Panc1 (cell line): ENCODE results near the gene C1orf159. TPM values are rescaled to one million over a fixed set of nuclear protein-coding genes. Genes with fewer than 3 reads are reported as not detected.
A peak's percentile ranks its signal among the peaks of the same experiment; 100 is the strongest.

ENCODE experiments used
- ATAC-seq: fragments of 200-7000 bp; cut with Tn5 transposase; 2 replicates; pipeline ENCODE4 v1.9.1; 2020; ENCODE audit warnings: mild to moderate bottlenecking, moderate library complexity
- BruUV-seq: library from RNA; stranded (reverse); fragments of 400-500 nt; replicated peaks from 2 replicates; lab custom pipeline; 2021; lab: Mats Ljungman, UMichigan
- CTCF ChIA-PET: fragments of 300-600 bp; sonication (Branson Sonifier 250); formaldehyde crosslinking; loops from one replicate; lab custom pipeline; 2022; ENCODE audit warnings: antibody characterized with exemption; lab: Charles Lee
- POLR2A ChIA-PET: fragments of 300-600 bp; sonication (Branson Sonifier 250); formaldehyde crosslinking; loops from one replicate; lab custom pipeline; 2022; ENCODE audit warnings: antibody characterized with exemption; lab: Charles Lee
- DNase-seq: peaks from one replicate; pipeline ENCODE4 v3.0.0-alpha.2; 2010; ENCODE audit warnings: low read depth, low spot score
- H3K27ac ChIP-seq: 2 replicates; pipeline ENCODE4 v1.5.1; 2011; ENCODE audit warnings: mild to moderate bottlenecking, low read length, inconsistent platforms
- H3K27me3 ChIP-seq: fragments of 200-500 bp; sonication (Bioruptor generic); 2 replicates; pipeline ENCODE4 v1.6.0; 2014; ENCODE audit warnings: low read length, inconsistent platforms; ENCODE audit not compliant: control insufficient read depth, insufficient read depth
- H3K36me3 ChIP-seq: fragments of 200-500 bp; sonication (Bioruptor generic); 2 replicates; pipeline ENCODE4 v1.5.1; 2014; ENCODE audit warnings: inconsistent platforms, mild to moderate bottlenecking, low read length, moderate library complexity; ENCODE audit not compliant: control insufficient read depth, insufficient read depth
- H3K4me1 ChIP-seq: 2 replicates; pipeline ENCODE4 v1.5.1; 2011; ENCODE audit warnings: inconsistent platforms, mild to moderate bottlenecking, low read length, moderate library complexity; ENCODE audit not compliant: control insufficient read depth, insufficient read depth
- H3K4me3 ChIP-seq, 2 experiments: 2 replicates each; pipeline ENCODE4 v1.5.1; 2011 to 2012; ENCODE audit warnings: low read depth in 2 of 2, low read length in 2 of 2, mild to moderate bottlenecking in 2 of 2, inconsistent platforms in 1 of 2, moderate library complexity in 1 of 2
- H3K9me3 ChIP-seq: fragments of 200-500 bp; sonication (Bioruptor generic); 2 replicates; pipeline ENCODE4 v1.5.1; 2014; ENCODE audit warnings: low read depth, mild to moderate bottlenecking, inconsistent platforms, low read length, moderate library complexity; ENCODE audit not compliant: control insufficient read depth, insufficient read depth
- POLR2AphosphoS5 ChIP-seq: IDR thresholded peaks from 2 replicates; pipeline ENCODE4 v1.6.1; 2012; ENCODE audit warnings: mild to moderate bottlenecking, low read depth, low read length, moderate library complexity
- SIN3A ChIP-seq: IDR thresholded peaks from 2 replicates; pipeline ENCODE4 v1.6.1; 2012; ENCODE audit warnings: low read depth, mild to moderate bottlenecking, low read length, moderate library complexity, borderline replicate concordance; ENCODE audit not compliant: insufficient read depth
- TCF7L2 ChIP-seq: IDR thresholded peaks from 2 replicates; pipeline ENCODE4 v1.6.1; 2011; ENCODE audit warnings: mild to moderate bottlenecking, low read depth, low read length, inconsistent platforms
- in situ Hi-C: cut with HindIII; loops from 2 replicates; pipeline ENCODE4 v1.10.0; 2016; ENCODE audit warnings: low sequenced_read_pairs, low pct_unique_long_range_greater_than_20kb
- intact Hi-C: fragments of 100-400 bp; cut with micrococcal nuclease; formaldehyde crosslinking; loops from one replicate; pipeline ENCODE4 v1.10.0; 2022; ENCODE audit not compliant: unreplicated experiment
- total RNA-seq: library from RNA; stranded (reverse); gene quantifications from one replicate; pipeline ENCODE4 v1.2.1, GENCODE V29; 2021; ENCODE audit not compliant: unreplicated experiment
- TF ChIP-seq, protein P1 (sequence below): fragments of 450-650 bp; IDR thresholded peaks from 2 replicates; pipeline ENCODE4 v1.5.1; 2017; ENCODE audit warnings: mild to moderate bottlenecking
- TF ChIP-seq, protein P2 (sequence below), 2 experiments: IDR thresholded peaks; 2 replicates each; pipeline ENCODE4 v1.6.1; 2011 to 2012; ENCODE audit warnings: low read depth in 2 of 2, control low read depth in 1 of 2, low read length in 1 of 2, mild to moderate bottlenecking in 1 of 2, moderate library complexity in 1 of 2; ENCODE audit not compliant: insufficient read depth in 1 of 2

C1orf159 gene
- total RNA-seq, 1 experiment from 2014 or later = 28.8 TPM

DNA sequence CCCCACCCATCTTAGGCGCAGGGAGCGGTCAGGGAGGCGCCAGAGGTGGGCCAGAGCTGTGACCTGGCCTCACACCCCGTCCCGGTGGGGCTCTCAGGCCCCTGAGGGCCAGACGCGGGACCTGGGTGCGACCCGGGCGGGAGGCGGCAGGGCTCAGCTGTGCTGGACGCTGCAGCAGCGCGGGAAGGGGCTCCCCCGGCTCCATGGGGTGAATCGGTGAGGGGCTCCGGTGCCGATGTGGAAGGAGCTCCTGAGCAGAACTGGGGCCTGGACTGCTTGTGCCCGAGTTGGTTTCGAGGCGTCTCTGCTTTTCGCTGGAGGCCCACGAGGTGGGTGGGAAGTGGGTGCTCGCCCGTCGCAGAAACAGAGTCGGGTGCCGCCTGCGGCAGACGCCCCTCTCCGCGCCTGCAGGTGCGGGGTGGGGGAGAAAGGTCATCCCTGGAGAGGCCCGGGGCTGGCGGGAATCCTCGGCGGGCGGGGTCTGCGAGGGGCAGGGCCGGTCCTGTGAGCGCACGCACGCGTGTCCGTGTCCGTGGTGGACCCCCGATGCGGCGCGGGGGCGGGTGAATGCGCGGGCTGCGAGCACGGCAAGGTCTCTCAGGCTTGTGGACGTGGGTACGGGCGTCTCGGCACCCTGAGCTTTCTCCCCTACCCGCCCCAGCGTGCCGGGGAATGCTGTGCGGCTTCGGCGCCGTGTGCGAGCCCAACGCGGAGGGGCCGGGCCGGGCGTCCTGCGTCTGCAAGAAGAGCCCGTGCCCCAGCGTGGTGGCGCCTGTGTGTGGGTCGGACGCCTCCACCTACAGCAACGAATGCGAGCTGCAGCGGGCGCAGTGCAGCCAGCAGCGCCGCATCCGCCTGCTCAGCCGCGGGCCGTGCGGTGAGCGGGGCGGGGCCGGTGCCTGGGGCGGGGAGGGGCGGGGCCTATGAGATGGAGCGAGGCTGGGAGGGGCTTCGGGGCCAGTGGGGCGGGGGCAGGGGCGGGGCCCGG lies 75.6 kb downstream of the C1orf159 start:
- H3K4me3 ChIP-seq = peak overlapping the region; percentile 21 to 37
- ChIA-PET CTCF (interaction anchor here (0.5 to 0.6 kb wide), 2 partner anchors 39 to 84 kb away, joined by 3 to 7 read pairs; no protein-coding TSS in a partner anchor), POLR2A (no interaction called here)
- peaks cover 8% of the 10 kb centered on the region; the same call in 1 of the 2 replicates for H3K4me1 ChIP-seq
- no peaks in the 10 kb centered on the region for H3K36me3 ChIP-seq
- ATAC-seq (peak; percentile 87), DNase-seq (no peak)
- in situ Hi-C loops (no loop called here), intact Hi-C loops (no loop called here)
- BruUV-seq = no TSS peak
- no peaks in the 10 kb centered on the region for H3K9me3 ChIP-seq
- no peaks in the 10 kb centered on the region for H3K27me3 ChIP-seq
- no peak overlapping the region for H3K27ac ChIP-seq
- no peak for TF ChIP-seq POLR2AphosphoS5
- TF ChIP-seq, protein P1, sequence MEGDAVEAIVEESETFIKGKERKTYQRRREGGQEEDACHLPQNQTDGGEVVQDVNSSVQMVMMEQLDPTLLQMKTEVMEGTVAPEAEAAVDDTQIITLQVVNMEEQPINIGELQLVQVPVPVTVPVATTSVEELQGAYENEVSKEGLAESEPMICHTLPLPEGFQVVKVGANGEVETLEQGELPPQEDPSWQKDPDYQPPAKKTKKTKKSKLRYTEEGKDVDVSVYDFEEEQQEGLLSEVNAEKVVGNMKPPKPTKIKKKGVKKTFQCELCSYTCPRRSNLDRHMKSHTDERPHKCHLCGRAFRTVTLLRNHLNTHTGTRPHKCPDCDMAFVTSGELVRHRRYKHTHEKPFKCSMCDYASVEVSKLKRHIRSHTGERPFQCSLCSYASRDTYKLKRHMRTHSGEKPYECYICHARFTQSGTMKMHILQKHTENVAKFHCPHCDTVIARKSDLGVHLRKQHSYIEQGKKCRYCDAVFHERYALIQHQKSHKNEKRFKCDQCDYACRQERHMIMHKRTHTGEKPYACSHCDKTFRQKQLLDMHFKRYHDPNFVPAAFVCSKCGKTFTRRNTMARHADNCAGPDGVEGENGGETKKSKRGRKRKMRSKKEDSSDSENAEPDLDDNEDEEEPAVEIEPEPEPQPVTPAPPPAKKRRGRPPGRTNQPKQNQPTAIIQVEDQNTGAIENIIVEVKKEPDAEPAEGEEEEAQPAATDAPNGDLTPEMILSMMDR = no peak
- TF ChIP-seq SIN3A = no peak

DNA sequence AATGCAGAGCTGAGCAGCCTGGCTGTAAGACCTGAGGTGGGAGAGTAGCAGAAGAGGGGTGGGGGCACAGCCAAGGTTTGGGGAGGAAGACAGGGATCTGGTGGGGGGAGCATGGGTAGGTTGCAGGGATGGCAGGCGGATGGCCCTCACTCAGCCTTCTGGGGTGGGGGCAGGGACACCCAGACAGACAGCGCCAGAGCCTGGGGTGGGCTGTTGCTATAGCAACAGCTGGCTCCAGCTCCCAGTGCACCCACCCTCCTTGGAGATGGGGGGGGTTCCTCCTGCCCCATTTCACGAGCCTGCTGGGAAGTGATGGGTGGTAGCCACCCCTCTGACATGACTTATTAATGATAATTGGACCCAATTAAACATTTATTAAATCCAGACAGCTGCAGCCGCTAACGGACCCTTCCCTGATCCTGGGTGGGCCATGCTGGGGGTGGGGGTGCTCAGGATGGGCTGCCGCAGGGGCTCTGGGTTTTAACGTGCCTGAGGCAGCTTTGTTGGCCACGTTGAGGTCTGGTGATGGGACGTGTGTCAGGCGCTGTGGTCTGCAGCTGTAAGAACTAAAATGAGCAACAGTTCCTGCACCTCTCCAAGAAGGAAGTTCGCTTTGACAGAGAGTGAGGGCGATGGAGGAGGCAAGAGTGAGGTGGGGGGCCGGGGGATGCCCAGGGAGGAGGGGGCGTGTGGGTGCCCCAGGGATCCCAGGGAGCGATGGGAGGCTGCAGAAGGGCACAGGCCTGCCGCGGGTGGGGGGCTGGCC lies 76.6 kb downstream of the C1orf159 start:
- TF ChIP-seq, protein P1 = no peak
- TF ChIP-seq, protein P2, sequence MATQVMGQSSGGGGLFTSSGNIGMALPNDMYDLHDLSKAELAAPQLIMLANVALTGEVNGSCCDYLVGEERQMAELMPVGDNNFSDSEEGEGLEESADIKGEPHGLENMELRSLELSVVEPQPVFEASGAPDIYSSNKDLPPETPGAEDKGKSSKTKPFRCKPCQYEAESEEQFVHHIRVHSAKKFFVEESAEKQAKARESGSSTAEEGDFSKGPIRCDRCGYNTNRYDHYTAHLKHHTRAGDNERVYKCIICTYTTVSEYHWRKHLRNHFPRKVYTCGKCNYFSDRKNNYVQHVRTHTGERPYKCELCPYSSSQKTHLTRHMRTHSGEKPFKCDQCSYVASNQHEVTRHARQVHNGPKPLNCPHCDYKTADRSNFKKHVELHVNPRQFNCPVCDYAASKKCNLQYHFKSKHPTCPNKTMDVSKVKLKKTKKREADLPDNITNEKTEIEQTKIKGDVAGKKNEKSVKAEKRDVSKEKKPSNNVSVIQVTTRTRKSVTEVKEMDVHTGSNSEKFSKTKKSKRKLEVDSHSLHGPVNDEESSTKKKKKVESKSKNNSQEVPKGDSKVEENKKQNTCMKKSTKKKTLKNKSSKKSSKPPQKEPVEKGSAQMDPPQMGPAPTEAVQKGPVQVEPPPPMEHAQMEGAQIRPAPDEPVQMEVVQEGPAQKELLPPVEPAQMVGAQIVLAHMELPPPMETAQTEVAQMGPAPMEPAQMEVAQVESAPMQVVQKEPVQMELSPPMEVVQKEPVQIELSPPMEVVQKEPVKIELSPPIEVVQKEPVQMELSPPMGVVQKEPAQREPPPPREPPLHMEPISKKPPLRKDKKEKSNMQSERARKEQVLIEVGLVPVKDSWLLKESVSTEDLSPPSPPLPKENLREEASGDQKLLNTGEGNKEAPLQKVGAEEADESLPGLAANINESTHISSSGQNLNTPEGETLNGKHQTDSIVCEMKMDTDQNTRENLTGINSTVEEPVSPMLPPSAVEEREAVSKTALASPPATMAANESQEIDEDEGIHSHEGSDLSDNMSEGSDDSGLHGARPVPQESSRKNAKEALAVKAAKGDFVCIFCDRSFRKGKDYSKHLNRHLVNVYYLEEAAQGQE (IDR thresholded peaks at IDR 0.05; ENCODE audit: insufficient read depth in 1 of 2, low read depth in 2 of 2, low read length in 1 of 2) = no peak
- TF ChIP-seq SIN3A (no peak), TCF7L2 (no peak), POLR2AphosphoS5 (no peak)
- in situ Hi-C loops (no loop called here), intact Hi-C loops (no loop called here)
- ATAC-seq (no peak), DNase-seq (no peak)
- no peaks in the 10 kb centered on the region for H3K27me3 ChIP-seq
- H3K36me3 ChIP-seq = no peaks in the 10 kb centered on the region
- no peaks in the 10 kb centered on the region for H3K9me3 ChIP-seq
- peaks cover 8% of the 10 kb centered on the region; the same call in 1 of the 2 replicates for H3K4me1 ChIP-seq
- BruUV-seq = no TSS peak
- no peak overlapping the region for H3K4me3 ChIP-seq
- ChIA-PET POLR2A (no interaction called here), CTCF (interaction anchor here (0.5 to 0.7 kb wide), 3 partner anchors 23 to 197 kb away, joined by 3 to 4 read pairs (median 3); no protein-coding TSS in a partner anchor)
- no peak overlapping the region for H3K27ac ChIP-seq
